GM12878 (cell line): Measurements from ENCODE around the gene AP3S2. TPM values are rescaled to one million over a fixed set of nuclear protein-coding genes. Genes with fewer than 3 reads are reported as not detected.
A peak's percentile ranks its signal among the peaks of the same experiment; 100 is the strongest.

ENCODE experiments used
- ATAC-seq: fragments of 200-7000 bp; cut with Tn5 transposase; 3 replicates; pipeline ENCODE4 v1.9.1; 2020; ENCODE audit warnings: mild to moderate bottlenecking, moderate library complexity
- BruUV-seq: library from RNA; stranded (reverse); fragments of 400-500 nt; replicated peaks from 2 replicates; lab custom pipeline; 2021; lab: Mats Ljungman, UMichigan
- CTCF ChIA-PET: fragments of 300-600 bp; sonication (Branson Sonifier 250); formaldehyde crosslinking; extraction: SDS; loops from one replicate; lab custom pipeline; 2021; ENCODE audit warnings: inconsistent platforms; lab: Yijun Ruan, JAX
- POLR2A ChIA-PET: fragments of 350-600 bp; formaldehyde crosslinking; extraction: SDS; loops from one replicate; lab custom pipeline; 2021; ENCODE audit warnings: inconsistent platforms; lab: Charles Lee
- RAD21 ChIA-PET: fragments of 300-600 bp; sonication (Branson Sonifier 250); formaldehyde crosslinking; loops from one replicate; lab custom pipeline; 2023; ENCODE audit warnings: antibody characterized with exemption; ENCODE audit not compliant: unreplicated experiment; lab: Charles Lee
- SMC1A ChIA-PET: fragments of 300-600 bp; sonication (Branson Sonifier 250); formaldehyde crosslinking; loops from one replicate; lab custom pipeline; 2023; ENCODE audit not compliant: unreplicated experiment, uncharacterized antibody; lab: Charles Lee
- DNase-seq: peaks from one replicate; pipeline ENCODE4 v3.0.0-alpha.2; 2011; ENCODE audit warnings: low read depth, low spot score
- FAIRE-seq: peaks from 3 replicates; lab custom pipeline; 2011; peaks lifted over from hg19 to GRCh38; lab: Jason Lieb, UNC
- H2AFZ ChIP-seq: 2 replicates; pipeline ENCODE4 v1.6.0; 2011; ENCODE audit warnings: low read depth, low read length, control low read depth; ENCODE audit not compliant: control insufficient read depth
- H3K27ac ChIP-seq: 2 replicates; pipeline ENCODE4 v1.5.1; 2011; ENCODE audit warnings: control low read depth; ENCODE audit not compliant: control insufficient read depth, insufficient read depth
- H3K27me3 ChIP-seq, 2 experiments: replicated peaks in 1 of 2; 2 replicates each; pipeline versions ENCODE4 v1.6.0 to v1.6.1; 2011; ENCODE audit warnings: low read length in 1 of 2; ENCODE audit not compliant: control insufficient read depth in 2 of 2, insufficient read depth in 2 of 2
- H3K36me3 ChIP-seq, 2 experiments: 2 replicates each; pipeline ENCODE4 v1.5.1; 2011; ENCODE audit warnings: low read length in 1 of 2; ENCODE audit not compliant: control insufficient read depth in 2 of 2, insufficient read depth in 2 of 2
- H3K4me1 ChIP-seq: 2 replicates; pipeline ENCODE4 v1.6.1; 2011; ENCODE audit warnings: mild to moderate bottlenecking, low read length, moderate library complexity, mixed read lengths; ENCODE audit not compliant: control insufficient read depth, insufficient read depth
- H3K4me2 ChIP-seq: 2 replicates; pipeline ENCODE4 v1.6.0; 2011; ENCODE audit warnings: control low read depth; ENCODE audit not compliant: control insufficient read depth, insufficient read depth
- H3K4me3 ChIP-seq: fragments of 200-600 bp; sonication (generic); 2 replicates; pipeline ENCODE4 v1.5.1; 2016
- H3K79me2 ChIP-seq: 2 replicates; pipeline ENCODE4 v1.6.0; 2011; ENCODE audit warnings: low read length; ENCODE audit not compliant: control insufficient read depth, insufficient read depth
- H3K9ac ChIP-seq: 2 replicates; pipeline ENCODE4 v1.8.0; 2011; ENCODE audit warnings: low read length, control low read depth, mixed read lengths; ENCODE audit not compliant: control insufficient read depth, insufficient read depth
- H3K9me3 ChIP-seq: replicated peaks from 3 replicates; pipeline ENCODE4 v1.5.1; 2011; ENCODE audit warnings: mild to moderate bottlenecking, low read length; ENCODE audit not compliant: control insufficient read depth, insufficient read depth
- H4K20me1 ChIP-seq: 2 replicates; pipeline ENCODE4 v1.6.0; 2011; ENCODE audit not compliant: control insufficient read depth, insufficient read depth
- CBFB ChIP-seq: IDR thresholded peaks from 2 replicates; pipeline ENCODE4 v1.6.1; 2016; ENCODE audit warnings: antibody characterized with exemption, low read depth
- JUNB ChIP-seq: IDR thresholded peaks from 2 replicates; pipeline ENCODE4 v1.6.1; 2016; ENCODE audit warnings: antibody characterized with exemption, mild to moderate bottlenecking
- MYB ChIP-seq: fragments of 150-350 bp; IDR thresholded peaks from 2 replicates; pipeline ENCODE4 v1.6.1; 2014; ENCODE audit warnings: mild to moderate bottlenecking, low read depth, low read length, borderline replicate concordance
- NFYA ChIP-seq: IDR thresholded peaks from 2 replicates; pipeline ENCODE4 v1.6.1; 2011; ENCODE audit warnings: low read depth, mild to moderate bottlenecking, low read length, improper control_type of control experiment, borderline replicate concordance
- TCF12 ChIP-seq: IDR thresholded peaks from 2 replicates; pipeline ENCODE4 v1.6.1; 2011; ENCODE audit warnings: low read depth, mild to moderate bottlenecking, low read length
- USF1 ChIP-seq: IDR thresholded peaks from 2 replicates; pipeline ENCODE4 v1.6.1; 2011; ENCODE audit warnings: borderline replicate concordance, low read depth, mild to moderate bottlenecking, moderate library complexity, mixed read lengths, low read length; ENCODE audit not compliant: insufficient read depth; ENCODE audit errors: extremely low read length
- YBX1 ChIP-seq: fragments of 450-650 bp; IDR thresholded peaks from 2 replicates; pipeline ENCODE4 v1.6.1; 2016; ENCODE audit warnings: antibody characterized with exemption
- WGBS: methylation state at CpG from one replicate; pipeline ENCODE4 v1.1.6; 2016; ENCODE audit warnings: low lambda C conversion rate; ENCODE audit not compliant: insufficient replicate concordance, insufficient coverage; ENCODE audit errors: missing lambda C conversion rate; 5-methylcytosine and 5-hydroxymethylcytosine counted together
- in situ Hi-C: fragments of 300-500 bp; cut with MboI; formaldehyde crosslinking; loops from 9 replicates; pipeline ENCODE4 v1.14.3; 2018; ENCODE audit warnings: mixed read lengths
- intact Hi-C: fragments of 100-400 bp; cut with micrococcal nuclease; formaldehyde crosslinking; loops from one replicate; pipeline ENCODE4 v1.14.2; 2022; ENCODE audit not compliant: unreplicated experiment
- polyA plus RNA-seq, 11 experiments: library from polyadenylated mRNA; depleted of rRNA in 4 of 11; unstranded in 6 of 11; stranded (reverse) in 5 of 11; fragments of >200 nt; fragmentation: Nextera tagmentation in 4 of 11; fragmentation: Illumina TruSeq in 1 of 11; extraction: Ambion mirVana in 4 of 11; extraction: Trizol in 1 of 11; gene quantifications; 1 replicate in 1 of 11; 2 replicates in 10 of 11; pipeline versions ENCODE4 v1.2.1 to v1.2.3, GENCODE V29; 2011 to 2016; ENCODE audit warnings: inconsistent platforms in 2 of 11, missing spikeins in 2 of 11, low read depth in 1 of 11
- total RNA-seq, 4 experiments: library from RNA; depleted of rRNA in 3 of 4; stranded (reverse); fragments of >200 nt in 3 of 4; fragmentation: Illumina TruSeq in 1 of 4; extraction: Trizol in 1 of 4; gene quantifications; 2 replicates each; pipeline versions ENCODE4 v1.2.1 to v1.2.3, GENCODE V29; 2013 to 2021
- TF ChIP-seq, protein P1 (sequence below): fragments of 450-650 bp; IDR thresholded peaks from 2 replicates; pipeline ENCODE4 v1.6.1; 2017; ENCODE audit warnings: mild to moderate bottlenecking
- TF ChIP-seq, protein P2 (sequence below): IDR thresholded peaks from 2 replicates; pipeline ENCODE4 v1.6.1; 2012; ENCODE audit warnings: low read depth, low read length, improper control_type of control experiment
- TF ChIP-seq, protein P3 (sequence below): IDR thresholded peaks from 2 replicates; pipeline ENCODE4 v1.6.1; 2011; ENCODE audit warnings: low read depth, low read length, improper control_type of control experiment, borderline replicate concordance
- TF ChIP-seq, protein P4 (sequence below): fragments of 450-650 bp; IDR thresholded peaks from 2 replicates; pipeline ENCODE4 v1.6.1; 2017; ENCODE audit warnings: mild to moderate bottlenecking, moderate library complexity

The AP3S2 gene
- total and polyA plus RNA-seq, 10 of the 15 experiments (the other 5 are each of a cell fraction or from before 2014, with no cell fraction given), result 10.0 to 43.6 (median 26.0) TPM

- TF ChIP-seq, protein P1, sequence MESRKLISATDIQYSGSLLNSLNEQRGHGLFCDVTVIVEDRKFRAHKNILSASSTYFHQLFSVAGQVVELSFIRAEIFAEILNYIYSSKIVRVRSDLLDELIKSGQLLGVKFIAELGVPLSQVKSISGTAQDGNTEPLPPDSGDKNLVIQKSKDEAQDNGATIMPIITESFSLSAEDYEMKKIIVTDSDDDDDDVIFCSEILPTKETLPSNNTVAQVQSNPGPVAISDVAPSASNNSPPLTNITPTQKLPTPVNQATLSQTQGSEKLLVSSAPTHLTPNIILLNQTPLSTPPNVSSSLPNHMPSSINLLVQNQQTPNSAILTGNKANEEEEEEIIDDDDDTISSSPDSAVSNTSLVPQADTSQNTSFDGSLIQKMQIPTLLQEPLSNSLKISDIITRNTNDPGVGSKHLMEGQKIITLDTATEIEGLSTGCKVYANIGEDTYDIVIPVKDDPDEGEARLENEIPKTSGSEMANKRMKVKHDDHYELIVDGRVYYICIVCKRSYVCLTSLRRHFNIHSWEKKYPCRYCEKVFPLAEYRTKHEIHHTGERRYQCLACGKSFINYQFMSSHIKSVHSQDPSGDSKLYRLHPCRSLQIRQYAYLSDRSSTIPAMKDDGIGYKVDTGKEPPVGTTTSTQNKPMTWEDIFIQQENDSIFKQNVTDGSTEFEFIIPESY, result no peak
- TF ChIP-seq, all 136 proteins: peak for 1
Measured at GRCh38 chr15:89845305-89845893, 48.4 kb downstream of the AP3S2 start (continued).

- SMC1A ChIA-PET, result interaction anchor here (1.0 kb wide), 1 partner anchor 14 kb away, joined by 3 read pairs; no protein-coding TSS in a partner anchor
- ATAC-seq, result no peak
- no peak for FAIRE-seq
- intact Hi-C loops, result no loop called here
- TF ChIP-seq YBX1 (no peak), MYB (no peak), NFYA (no peak), CBFB (no peak), JUNB (no peak), TCF12 (no peak), USF1 (no peak)
- TF ChIP-seq, protein P2, sequence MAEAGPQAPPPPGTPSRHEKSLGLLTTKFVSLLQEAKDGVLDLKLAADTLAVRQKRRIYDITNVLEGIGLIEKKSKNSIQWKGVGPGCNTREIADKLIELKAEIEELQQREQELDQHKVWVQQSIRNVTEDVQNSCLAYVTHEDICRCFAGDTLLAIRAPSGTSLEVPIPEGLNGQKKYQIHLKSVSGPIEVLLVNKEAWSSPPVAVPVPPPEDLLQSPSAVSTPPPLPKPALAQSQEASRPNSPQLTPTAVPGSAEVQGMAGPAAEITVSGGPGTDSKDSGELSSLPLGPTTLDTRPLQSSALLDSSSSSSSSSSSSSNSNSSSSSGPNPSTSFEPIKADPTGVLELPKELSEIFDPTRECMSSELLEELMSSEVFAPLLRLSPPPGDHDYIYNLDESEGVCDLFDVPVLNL, result no peak
- TF ChIP-seq, protein P3, sequence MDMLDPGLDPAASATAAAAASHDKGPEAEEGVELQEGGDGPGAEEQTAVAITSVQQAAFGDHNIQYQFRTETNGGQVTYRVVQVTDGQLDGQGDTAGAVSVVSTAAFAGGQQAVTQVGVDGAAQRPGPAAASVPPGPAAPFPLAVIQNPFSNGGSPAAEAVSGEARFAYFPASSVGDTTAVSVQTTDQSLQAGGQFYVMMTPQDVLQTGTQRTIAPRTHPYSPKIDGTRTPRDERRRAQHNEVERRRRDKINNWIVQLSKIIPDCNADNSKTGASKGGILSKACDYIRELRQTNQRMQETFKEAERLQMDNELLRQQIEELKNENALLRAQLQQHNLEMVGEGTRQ, result no peak
- TF ChIP-seq, protein P4, sequence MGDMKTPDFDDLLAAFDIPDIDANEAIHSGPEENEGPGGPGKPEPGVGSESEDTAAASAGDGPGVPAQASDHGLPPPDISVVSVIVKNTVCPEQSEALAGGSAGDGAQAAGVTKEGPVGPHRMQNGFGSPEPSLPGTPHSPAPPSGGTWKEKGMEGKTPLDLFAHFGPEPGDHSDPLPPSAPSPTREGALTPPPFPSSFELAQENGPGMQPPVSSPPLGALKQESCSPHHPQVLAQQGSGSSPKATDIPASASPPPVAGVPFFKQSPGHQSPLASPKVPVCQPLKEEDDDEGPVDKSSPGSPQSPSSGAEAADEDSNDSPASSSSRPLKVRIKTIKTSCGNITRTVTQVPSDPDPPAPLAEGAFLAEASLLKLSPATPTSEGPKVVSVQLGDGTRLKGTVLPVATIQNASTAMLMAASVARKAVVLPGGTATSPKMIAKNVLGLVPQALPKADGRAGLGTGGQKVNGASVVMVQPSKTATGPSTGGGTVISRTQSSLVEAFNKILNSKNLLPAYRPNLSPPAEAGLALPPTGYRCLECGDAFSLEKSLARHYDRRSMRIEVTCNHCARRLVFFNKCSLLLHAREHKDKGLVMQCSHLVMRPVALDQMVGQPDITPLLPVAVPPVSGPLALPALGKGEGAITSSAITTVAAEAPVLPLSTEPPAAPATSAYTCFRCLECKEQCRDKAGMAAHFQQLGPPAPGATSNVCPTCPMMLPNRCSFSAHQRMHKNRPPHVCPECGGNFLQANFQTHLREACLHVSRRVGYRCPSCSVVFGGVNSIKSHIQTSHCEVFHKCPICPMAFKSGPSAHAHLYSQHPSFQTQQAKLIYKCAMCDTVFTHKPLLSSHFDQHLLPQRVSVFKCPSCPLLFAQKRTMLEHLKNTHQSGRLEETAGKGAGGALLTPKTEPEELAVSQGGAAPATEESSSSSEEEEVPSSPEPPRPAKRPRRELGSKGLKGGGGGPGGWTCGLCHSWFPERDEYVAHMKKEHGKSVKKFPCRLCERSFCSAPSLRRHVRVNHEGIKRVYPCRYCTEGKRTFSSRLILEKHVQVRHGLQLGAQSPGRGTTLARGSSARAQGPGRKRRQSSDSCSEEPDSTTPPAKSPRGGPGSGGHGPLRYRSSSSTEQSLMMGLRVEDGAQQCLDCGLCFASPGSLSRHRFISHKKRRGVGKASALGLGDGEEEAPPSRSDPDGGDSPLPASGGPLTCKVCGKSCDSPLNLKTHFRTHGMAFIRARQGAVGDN, result no peak
- TF ChIP-seq, all 136 proteins: peak for 0
- no peak overlapping the region for H3K27ac ChIP-seq
- no peak overlapping the region for H2AFZ ChIP-seq
- no peak overlapping the region for H3K9ac ChIP-seq
- no TSS peak for BruUV-seq
- RAD21 ChIA-PET, result no interaction called here
- no peaks in the 10 kb centered on the region for H3K27me3 ChIP-seq
- no peaks in the 10 kb centered on the region for H4K20me1 ChIP-seq
- 83% methylated on average over 1 of the region's 1 CpG for WGBS
- in situ Hi-C loops, result no loop called here
- no peaks in the 10 kb centered on the region for H3K79me2 ChIP-seq
- H3K4me3 ChIP-seq, result no peak overlapping the region
- DNase-seq, result no peak
- POLR2A ChIA-PET, result no interaction called here
- H3K36me3 ChIP-seq, result peaks cover 0 to 6% of the 10 kb centered on the region in 2 experiments; a peak in 2 of 4 replicates
- no peaks in the 10 kb centered on the region for H3K9me3 ChIP-seq
- peak overlapping the region; percentile 30; the same call in 1 of the 2 replicates for H3K4me2 ChIP-seq
- peaks cover 25% of the 10 kb centered on the region for H3K4me1 ChIP-seq
- CTCF ChIA-PET, result interaction anchor here (1.7 to 2.4 kb wide), 2 partner anchors 33 to 81 kb away, joined by 5 to 9 read pairs; no protein-coding TSS in a partner anchor
Measured at GRCh38 chr15:89841962-89842361, 51.8 kb downstream of the AP3S2 start.
